Glomerular endothelial cell (primary cell): ENCODE measurements around the gene IQCE. TPM values are rescaled to one million over a fixed set of nuclear protein-coding genes. Genes with fewer than 3 reads are reported as not detected.
"Not testable (repeated sequence)": the region's sequence is repeated elsewhere in the genome, so short reads cannot be mapped to it uniquely, and the experiment has no call there.

Source experiments
- DNase-seq: peaks from one replicate; pipeline ENCODE4 v3.0.0-alpha.2; 2011; ENCODE audit warnings: low read depth, low spot score; ENCODE audit errors: extremely low read depth
- total RNA-seq: library from RNA; depleted of rRNA; stranded (reverse); fragments of >200 nt; gene quantifications from 2 replicates; pipeline ENCODE4 v1.2.3, GENCODE V29; 2015

The IQCE gene
- total RNA-seq, 1 donor from 2014 or later = 12.7 TPM

GRCh38 chr7:2520761-2521290 is 38.0 kb upstream of the IQCE start:
- no peak for DNase-seq

GRCh38 chr7:2521341-2521745 is 37.4 kb upstream of the IQCE start:
- no peak for DNase-seq

- no peak for DNase-seq
Observed at GRCh38 chr7:2521952-2522591, 36.7 kb upstream of the IQCE start.

- no peak for DNase-seq
Observed at GRCh38 chr7:2522780-2523433, 35.9 kb upstream of the IQCE start.

- no peak for DNase-seq
Observed at GRCh38 chr7:2523461-2523936, 35.3 kb upstream of the IQCE start.

GRCh38 chr7:2523941-2524807 is 34.6 kb upstream of the IQCE start:
- DNase-seq = no peak

GRCh38 chr7:2524808-2525657 is 33.7 kb upstream of the IQCE start:
- DNase-seq = no peak

GRCh38 chr7:2525658-2526630 is 32.8 kb upstream of the IQCE start:
- no peak for DNase-seq

- DNase-seq = no peak
Observed at GRCh38 chr7:2526659-2527504, 31.9 kb upstream of the IQCE start.

GRCh38 chr7:2527505-2528467 is 31.0 kb upstream of the IQCE start:
- no peak for DNase-seq

GRCh38 chr7:2528481-2529095 is 30.2 kb upstream of the IQCE start:
- no peak for DNase-seq

- no peak for DNase-seq
Observed at GRCh38 chr7:2529161-2530070, 29.4 kb upstream of the IQCE start.

- no peak for DNase-seq
Observed at GRCh38 chr7:2530071-2530987, 28.4 kb upstream of the IQCE start.

GRCh38 chr7:2530994-2531795 is 27.6 kb upstream of the IQCE start:
- not testable (repeated sequence) for DNase-seq
